Measurements from ENCODE around the gene CMTM7. TPM values are rescaled to one million over a fixed set of nuclear protein-coding genes. Genes with fewer than 3 reads are reported as not detected.

The CMTM7 gene
- total and polyA plus RNA-seq, 10 of the 15 experiments (the other 5 are each of a cell fraction or from before 2014, with no cell fraction given): 3.7 to 36.4 (median 14.7) TPM

DNA sequence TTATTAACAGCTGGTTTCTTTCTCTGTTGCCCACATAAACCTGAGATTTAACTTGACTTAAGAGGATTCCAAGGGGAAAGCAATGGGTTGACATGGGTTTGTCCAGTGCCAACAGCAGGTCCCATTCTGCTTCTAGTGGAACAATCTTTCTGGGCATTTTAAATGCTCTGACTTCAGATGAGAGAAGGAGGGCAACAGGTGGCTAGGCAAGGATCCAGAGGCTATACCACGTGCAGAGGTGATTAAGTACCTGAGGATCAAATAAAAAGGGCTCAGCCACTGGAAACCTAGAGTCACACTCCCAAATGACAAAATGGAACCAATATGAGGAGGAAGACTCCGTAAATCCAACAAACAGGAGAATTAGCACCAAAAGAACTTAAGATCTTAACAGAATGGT is 82.5 kb downstream of the CMTM7 start:
- no peak for TF ChIP-seq KLF5 (IDR thresholded peaks at IDR 0.05; ENCODE audit: partially characterized antibody)
- no peak for TF ChIP-seq RBBP5 (conservative IDR thresholded peaks at IDR 0.05)
- TF ChIP-seq, protein P1, sequence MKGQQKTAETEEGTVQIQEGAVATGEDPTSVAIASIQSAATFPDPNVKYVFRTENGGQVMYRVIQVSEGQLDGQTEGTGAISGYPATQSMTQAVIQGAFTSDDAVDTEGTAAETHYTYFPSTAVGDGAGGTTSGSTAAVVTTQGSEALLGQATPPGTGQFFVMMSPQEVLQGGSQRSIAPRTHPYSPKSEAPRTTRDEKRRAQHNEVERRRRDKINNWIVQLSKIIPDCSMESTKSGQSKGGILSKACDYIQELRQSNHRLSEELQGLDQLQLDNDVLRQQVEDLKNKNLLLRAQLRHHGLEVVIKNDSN (IDR thresholded peaks at IDR 0.05; ENCODE audit: borderline replicate concordance, extremely low read length, insufficient read depth, low read depth, low read length): no peak
- TF ChIP-seq CEBPB (IDR thresholded peaks at IDR 0.05; ENCODE audit: borderline replicate concordance in 1 of 2, low read depth in 2 of 2, low read length in 2 of 2): no peak
- TF ChIP-seq SMC3 (IDR thresholded peaks at IDR 0.05; ENCODE audit: borderline replicate concordance, low read length): no peak
- no peak for TF ChIP-seq MEF2B (IDR thresholded peaks at IDR 0.05; ENCODE audit: partially characterized antibody, poor library complexity, severe bottlenecking)
- TF ChIP-seq NR2F1 (conservative IDR thresholded peaks at IDR 0.05): no peak
- TF ChIP-seq, protein P2, sequence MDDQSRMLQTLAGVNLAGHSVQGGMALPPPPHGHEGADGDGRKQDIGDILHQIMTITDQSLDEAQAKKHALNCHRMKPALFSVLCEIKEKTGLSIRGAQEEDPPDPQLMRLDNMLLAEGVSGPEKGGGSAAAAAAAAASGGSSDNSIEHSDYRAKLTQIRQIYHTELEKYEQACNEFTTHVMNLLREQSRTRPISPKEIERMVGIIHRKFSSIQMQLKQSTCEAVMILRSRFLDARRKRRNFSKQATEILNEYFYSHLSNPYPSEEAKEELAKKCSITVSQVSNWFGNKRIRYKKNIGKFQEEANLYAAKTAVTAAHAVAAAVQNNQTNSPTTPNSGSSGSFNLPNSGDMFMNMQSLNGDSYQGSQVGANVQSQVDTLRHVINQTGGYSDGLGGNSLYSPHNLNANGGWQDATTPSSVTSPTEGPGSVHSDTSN (IDR thresholded peaks at IDR 0.05; ENCODE audit: insufficient replicate concordance, low read depth, low read length): no peak
- TF ChIP-seq, protein P3, sequence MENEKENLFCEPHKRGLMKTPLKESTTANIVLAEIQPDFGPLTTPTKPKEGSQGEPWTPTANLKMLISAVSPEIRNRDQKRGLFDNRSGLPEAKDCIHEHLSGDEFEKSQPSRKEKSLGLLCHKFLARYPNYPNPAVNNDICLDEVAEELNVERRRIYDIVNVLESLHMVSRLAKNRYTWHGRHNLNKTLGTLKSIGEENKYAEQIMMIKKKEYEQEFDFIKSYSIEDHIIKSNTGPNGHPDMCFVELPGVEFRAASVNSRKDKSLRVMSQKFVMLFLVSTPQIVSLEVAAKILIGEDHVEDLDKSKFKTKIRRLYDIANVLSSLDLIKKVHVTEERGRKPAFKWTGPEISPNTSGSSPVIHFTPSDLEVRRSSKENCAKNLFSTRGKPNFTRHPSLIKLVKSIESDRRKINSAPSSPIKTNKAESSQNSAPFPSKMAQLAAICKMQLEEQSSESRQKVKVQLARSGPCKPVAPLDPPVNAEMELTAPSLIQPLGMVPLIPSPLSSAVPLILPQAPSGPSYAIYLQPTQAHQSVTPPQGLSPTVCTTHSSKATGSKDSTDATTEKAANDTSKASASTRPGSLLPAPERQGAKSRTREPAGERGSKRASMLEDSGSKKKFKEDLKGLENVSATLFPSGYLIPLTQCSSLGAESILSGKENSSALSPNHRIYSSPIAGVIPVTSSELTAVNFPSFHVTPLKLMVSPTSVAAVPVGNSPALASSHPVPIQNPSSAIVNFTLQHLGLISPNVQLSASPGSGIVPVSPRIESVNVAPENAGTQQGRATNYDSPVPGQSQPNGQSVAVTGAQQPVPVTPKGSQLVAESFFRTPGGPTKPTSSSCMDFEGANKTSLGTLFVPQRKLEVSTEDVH (IDR thresholded peaks at IDR 0.05; ENCODE audit: low read depth, partially characterized antibody): no peak
- no peak for TF ChIP-seq RELA (IDR thresholded peaks at IDR 0.05; ENCODE audit: borderline replicate concordance, partially characterized antibody)
- Histone ChIP-seq H3K36me3 (ENCODE audit: control insufficient read depth in 2 of 2, insufficient read depth in 2 of 2, low read length in 1 of 2) (no peaks in the 10 kb centered on the region), H3K9me3 (replicated peaks; ENCODE audit: control insufficient read depth, insufficient read depth, low read length) (no peaks in the 10 kb centered on the region; the same call in 2 of the 3 replicates), H2AFZ (ENCODE audit: control insufficient read depth, low read depth, low read length) (no peak overlapping the region), H3K79me2 (ENCODE audit: control insufficient read depth, insufficient read depth, low read length) (no peaks in the 10 kb centered on the region), H4K20me1 (ENCODE audit: control insufficient read depth, insufficient read depth) (no peaks in the 10 kb centered on the region), H3K4me1 (ENCODE audit: control insufficient read depth, insufficient read depth, low read length) (peaks cover 24% of the 10 kb centered on the region), H3K27me3 (replicated peaks in 1 of 2; ENCODE audit: control insufficient read depth in 2 of 2, insufficient read depth in 2 of 2, low read length in 1 of 2) (no peaks in the 10 kb centered on the region), H3K4me3 (no peak overlapping the region), H3K4me2 (ENCODE audit: control insufficient read depth, insufficient read depth) (no peak overlapping the region), H3K27ac (ENCODE audit: control insufficient read depth, insufficient read depth) (no peak overlapping the region), H3K9ac (ENCODE audit: control insufficient read depth, insufficient read depth, low read length) (no peak overlapping the region)
- FAIRE-seq (no peak), DNase-seq (ENCODE audit: low read depth, low spot score) (no peak), ATAC-seq (no peak)
- WGBS (ENCODE audit: insufficient coverage, insufficient replicate concordance, low lambda C conversion rate, missing lambda C conversion rate): 75% methylated on average over 2 of the region's 2 CpGs
- ChIA-PET POLR2A (no interaction called here), CTCF (interaction anchor here (0.8 to 2.6 kb wide), 4 partner anchors 9 to 188 kb away, joined by 3 to 7 read pairs (median 4); no protein-coding TSS in a partner anchor), RAD21 (ENCODE audit: unreplicated experiment) (interaction anchor here (1.6 kb wide), 1 partner anchor 99 kb away, joined by 3 read pairs; no protein-coding TSS in a partner anchor), SMC1A (ENCODE audit: uncharacterized antibody, unreplicated experiment) (interaction anchor here (1.2 to 1.7 kb wide), 2 partner anchors 14 to 51 kb away, joined by 3 to 5 read pairs; no protein-coding TSS in a partner anchor)
- intact Hi-C loops (cut with micrococcal nuclease; ENCODE audit: unreplicated experiment): no loop called here
- BruUV-seq (replicated peaks): no TSS peak
- in situ Hi-C loops (cut with MboI): loop anchor here (5.0 kb wide), 1 partner anchor 177 kb away; no protein-coding TSS in a partner anchor
